ENCODE data around the gene COL8A1.

Gene COL8A1

GRCh38 chr3:99794485-99794884, 156.1 kb downstream of the COL8A1 start:
- no peak overlapping the region for H3K4me3 ChIP-seq (ENCODE audit: low read depth, low read length)
- TF ChIP-seq CTCF (IDR thresholded peaks at IDR 0.05; ENCODE audit: low read depth, low read length) = no peak

DNA sequence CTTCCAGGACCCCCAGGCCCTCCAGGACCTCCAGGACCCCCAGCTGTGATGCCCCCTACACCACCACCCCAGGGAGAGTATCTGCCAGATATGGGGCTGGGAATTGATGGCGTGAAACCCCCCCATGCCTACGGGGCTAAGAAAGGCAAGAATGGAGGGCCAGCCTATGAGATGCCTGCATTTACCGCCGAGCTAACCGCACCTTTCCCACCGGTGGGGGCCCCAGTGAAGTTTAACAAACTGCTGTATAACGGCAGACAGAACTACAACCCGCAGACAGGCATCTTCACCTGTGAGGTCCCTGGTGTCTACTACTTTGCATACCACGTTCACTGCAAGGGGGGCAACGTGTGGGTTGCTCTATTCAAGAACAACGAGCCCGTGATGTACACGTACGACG, 157.2 kb downstream of the COL8A1 start:
- TF ChIP-seq CTCF (IDR thresholded peaks at IDR 0.05; ENCODE audit: low read depth, low read length) = no peak
- no peak overlapping the region for H3K4me3 ChIP-seq (ENCODE audit: low read depth, low read length)

DNA sequence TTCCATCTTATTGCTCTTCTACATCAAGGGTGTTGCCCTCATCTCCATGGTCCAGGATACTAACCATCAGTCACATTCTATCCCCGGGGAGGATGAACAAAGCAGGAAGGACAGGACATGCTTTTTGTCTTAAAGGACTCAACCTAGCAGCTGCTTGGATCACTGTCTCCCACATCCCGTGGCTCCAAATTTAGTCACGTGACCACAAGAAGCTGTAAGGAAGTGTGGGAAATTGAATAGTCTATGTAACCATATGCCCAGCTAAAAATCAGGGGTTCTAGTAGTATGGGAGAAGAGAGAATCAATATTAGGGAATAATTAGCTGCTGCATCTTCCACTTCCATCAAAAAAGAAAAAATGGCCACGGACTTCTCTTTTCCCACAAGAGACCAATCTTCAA, 161.0 kb downstream of the COL8A1 start:
- no peak overlapping the region for H3K4me3 ChIP-seq (ENCODE audit: low read depth, low read length)

GRCh38 chr3:99803297-99803696, 164.9 kb downstream of the COL8A1 start:
- no peak overlapping the region for H3K4me3 ChIP-seq (ENCODE audit: low read depth, low read length)
- no peak for TF ChIP-seq CTCF (IDR thresholded peaks at IDR 0.05; ENCODE audit: low read depth, low read length)

More for the DNA sequence above, 161.0 kb downstream of the COL8A1 start:
- TF ChIP-seq CTCF (IDR thresholded peaks at IDR 0.05; ENCODE audit: low read depth, low read length) = no peak

DNA sequence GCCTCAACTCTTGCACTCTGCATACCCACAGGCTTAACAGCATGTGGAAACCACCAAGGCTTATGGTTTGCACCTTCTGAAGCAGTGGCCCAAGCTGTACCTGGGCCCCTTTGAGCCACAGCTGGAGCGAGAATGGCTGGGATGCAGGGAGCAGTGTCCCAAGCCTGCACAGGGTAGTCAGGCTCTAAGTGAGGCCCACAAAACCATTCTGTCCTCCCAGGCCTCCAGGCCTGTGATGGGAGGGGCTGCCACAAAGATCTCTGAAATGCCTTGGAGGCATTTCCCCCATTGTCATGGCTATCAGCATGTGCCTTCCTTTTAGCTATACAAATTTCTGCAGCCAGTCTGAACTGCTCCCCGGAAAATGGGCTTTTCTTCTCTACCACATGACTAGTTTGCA, 166.8 kb downstream of the COL8A1 start:
- H3K4me3 ChIP-seq (ENCODE audit: low read depth, low read length) = no peak overlapping the region
- TF ChIP-seq CTCF (IDR thresholded peaks at IDR 0.05; ENCODE audit: low read depth, low read length) = no peak

- peak; percentile 86 for TF ChIP-seq CTCF (IDR thresholded peaks at IDR 0.05; ENCODE audit: low read depth, low read length)
Observed at GRCh38 chr3:99808163-99808794, 169.9 kb downstream of the COL8A1 start.

GRCh38 chr3:99809565-99809964, 171.2 kb downstream of the COL8A1 start:
- no peak overlapping the region for H3K4me3 ChIP-seq (ENCODE audit: low read depth, low read length)
- TF ChIP-seq CTCF (IDR thresholded peaks at IDR 0.05; ENCODE audit: low read depth, low read length) = no peak

More at GRCh38 chr3:99808163-99808794, 169.9 kb downstream of the COL8A1 start:
- H3K4me3 ChIP-seq (ENCODE audit: low read depth, low read length) = no peak overlapping the region

Data from WI38 (cell line).